Measurements from ENCODE around the gene CTNS.
"Not testable (repeated sequence)": the region's sequence is repeated elsewhere in the genome, so short reads cannot be mapped to it uniquely, and the experiment has no call there.

Gene CTNS

GRCh38 chr17:3688027-3688553 is 51.5 kb downstream of the CTNS start:
- DNase-seq (ENCODE audit: low spot score): peak; percentile 33

- DNase-seq (ENCODE audit: low spot score): no peak
Observed at GRCh38 chr17:3688852-3689261, 52.3 kb downstream of the CTNS start.

GRCh38 chr17:3689262-3690093 is 52.9 kb downstream of the CTNS start:
- no peak for DNase-seq (ENCODE audit: low spot score)

GRCh38 chr17:3690094-3690715 is 53.6 kb downstream of the CTNS start:
- no peak for DNase-seq (ENCODE audit: low spot score)

- DNase-seq (ENCODE audit: low spot score): no peak
Observed at GRCh38 chr17:3691617-3692067, 55.1 kb downstream of the CTNS start.

- no peak for DNase-seq (ENCODE audit: low spot score)
Observed at GRCh38 chr17:3692346-3692745, 55.8 kb downstream of the CTNS start.

- DNase-seq (ENCODE audit: low spot score): no peak
Observed at GRCh38 chr17:3693141-3693540, 56.6 kb downstream of the CTNS start.

GRCh38 chr17:3693829-3694231 is 57.3 kb downstream of the CTNS start:
- no peak for DNase-seq (ENCODE audit: low spot score)

- peak; percentile 45 for DNase-seq (ENCODE audit: low spot score)
Observed at GRCh38 chr17:3695129-3695722, 58.7 kb downstream of the CTNS start.

GRCh38 chr17:3695723-3696411 is 59.3 kb downstream of the CTNS start, which contains the start of gene P2RX5:
TSS of gene P2RX5 (minus strand) at chr17:3696155. CDS start at chr17:3696005, 150 bp downstream.
- DNase-seq (ENCODE audit: low spot score): peak; percentile 62

GRCh38 chr17:3697103-3697476 is 60.5 kb downstream of the CTNS start:
- no peak for DNase-seq (ENCODE audit: low spot score)

GRCh38 chr17:3698139-3698538 is 61.6 kb downstream of the CTNS start:
- DNase-seq (ENCODE audit: low spot score): no peak

GRCh38 chr17:3699951-3700350 is 63.4 kb downstream of the CTNS start:
- no peak for DNase-seq (ENCODE audit: low spot score)

- not testable (repeated sequence) for DNase-seq (ENCODE audit: low spot score)
Observed at GRCh38 chr17:3702041-3702539, 65.5 kb downstream of the CTNS start.

GRCh38 chr17:3704931-3705717 is 68.6 kb downstream of the CTNS start:
- DNase-seq (ENCODE audit: low spot score): no peak

GRCh38 chr17:3705718-3705984 is 69.1 kb downstream of the CTNS start:
- DNase-seq (ENCODE audit: low spot score): not testable (repeated sequence)

GRCh38 chr17:3708366-3708765 is 71.8 kb downstream of the CTNS start:
- no peak for DNase-seq (ENCODE audit: low spot score)

GRCh38 chr17:3710951-3711383 is 74.4 kb downstream of the CTNS start:
- DNase-seq (ENCODE audit: low spot score): no peak
